ENCODE measurements around the gene UBE2E2. TPM values are rescaled to one million over a fixed set of nuclear protein-coding genes. Genes with fewer than 3 reads are reported as not detected.

UBE2E2 gene
- total and polyA plus RNA-seq, 2 experiments from 2014 or later: 140 to 246 TPM

DNA sequence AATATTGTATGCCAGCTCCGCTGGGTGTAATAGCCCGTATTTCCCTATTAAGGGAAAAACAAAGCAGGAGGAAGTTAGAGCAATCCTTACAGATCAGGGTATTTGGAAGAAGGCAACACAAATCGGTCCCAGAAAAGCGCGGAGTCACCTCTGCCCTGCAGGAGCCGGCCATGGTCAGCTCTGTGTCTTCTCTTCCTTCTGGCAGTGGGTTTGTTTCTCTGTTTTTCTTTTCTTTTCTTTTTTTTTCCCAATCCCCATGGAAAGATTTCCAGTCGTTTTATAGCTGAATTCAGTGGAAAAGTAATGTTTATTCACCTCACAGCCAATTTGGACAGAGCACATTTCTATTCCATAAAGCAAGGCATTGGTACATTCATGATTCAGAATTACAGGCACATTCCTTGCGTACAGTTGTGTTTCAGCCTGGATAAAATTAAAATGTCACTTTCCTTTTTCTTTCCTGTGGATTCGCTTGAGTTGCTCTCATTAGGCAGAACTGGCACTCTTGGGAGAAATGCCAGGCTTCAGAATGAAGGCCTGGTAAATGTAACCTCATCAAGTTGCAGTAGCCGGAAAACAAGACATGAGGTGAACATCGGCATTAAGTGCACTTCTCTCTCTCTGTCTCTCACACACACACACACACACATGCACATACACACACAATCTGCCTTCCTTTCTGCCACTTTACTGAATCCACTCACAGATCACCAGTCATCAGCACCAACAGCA is 398.1 kb downstream of the UBE2E2 start:
- Histone ChIP-seq H3K9me3 (ENCODE audit: low read depth) (no peaks in the 10 kb centered on the region), H3K36me3 (no peaks in the 10 kb centered on the region), H3K4me1 (ENCODE audit: low read depth) (no peaks in the 10 kb centered on the region), H3K4me3 (no peak overlapping the region), H3K27ac (no peak overlapping the region), H3K27me3 (no peaks in the 10 kb centered on the region)
- no peak for DNase-seq (ENCODE audit: low read depth in 1 of 2, low spot score in 1 of 2)
- no peak for TF ChIP-seq CTCF (IDR thresholded peaks at IDR 0.05; ENCODE audit: low read depth, low read length)

DNA sequence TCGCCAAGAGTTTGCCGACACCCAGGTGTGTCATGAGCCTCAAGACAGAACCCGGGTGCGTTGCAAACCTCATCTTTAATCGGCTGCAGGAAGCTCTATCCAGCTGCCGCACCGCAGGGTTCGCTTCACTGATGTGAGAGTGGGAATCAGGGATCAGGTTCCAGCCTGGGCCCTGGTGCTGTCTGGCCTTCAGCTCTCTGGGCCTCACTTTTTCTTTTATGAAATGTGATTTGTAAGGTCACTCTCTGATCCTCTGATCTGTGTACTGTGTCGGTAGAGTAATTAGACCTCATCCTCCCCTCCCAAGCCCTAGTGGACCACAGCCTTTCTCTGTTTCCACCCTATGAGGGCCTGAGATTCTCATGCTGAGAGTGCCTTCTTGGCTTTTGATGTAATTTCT is 399.8 kb downstream of the UBE2E2 start:
- Histone ChIP-seq H3K27me3 (no peaks in the 10 kb centered on the region), H3K27ac (no peak overlapping the region), H3K9me3 (ENCODE audit: low read depth) (no peaks in the 10 kb centered on the region), H3K36me3 (no peaks in the 10 kb centered on the region), H3K4me3 (no peak overlapping the region), H3K4me1 (ENCODE audit: low read depth) (no peaks in the 10 kb centered on the region)
- no peak for TF ChIP-seq CTCF (IDR thresholded peaks at IDR 0.05; ENCODE audit: low read depth, low read length)
- DNase-seq (ENCODE audit: low read depth in 1 of 2, low spot score in 1 of 2): no peak

- peak in 1 of 2 donors; percentile 75 for DNase-seq (ENCODE audit: low read depth in 1 of 2, low spot score in 1 of 2)
Measured at GRCh38 chr3:23607184-23607847, 404.2 kb downstream of the UBE2E2 start.

GRCh38 chr3:23608650-23609049 is 405.5 kb downstream of the UBE2E2 start:
- Histone ChIP-seq H3K36me3 (no peaks in the 10 kb centered on the region), H3K27me3 (no peaks in the 10 kb centered on the region), H3K4me1 (ENCODE audit: low read depth) (peaks cover 7% of the 10 kb centered on the region), H3K9me3 (ENCODE audit: low read depth) (no peaks in the 10 kb centered on the region), H3K27ac (no peak overlapping the region), H3K4me3 (no peak overlapping the region)
- no peak for DNase-seq (ENCODE audit: low read depth in 1 of 2, low spot score in 1 of 2)
- no peak for TF ChIP-seq CTCF (IDR thresholded peaks at IDR 0.05; ENCODE audit: low read depth, low read length)

More at GRCh38 chr3:23607184-23607847, 404.2 kb downstream of the UBE2E2 start:
- H3K36me3 ChIP-seq: no peaks in the 10 kb centered on the region
- H3K27me3 ChIP-seq: no peaks in the 10 kb centered on the region
- no peak overlapping the region for H3K4me3 ChIP-seq
- peaks cover 7% of the 10 kb centered on the region for H3K4me1 ChIP-seq (ENCODE audit: low read depth)
- no peaks in the 10 kb centered on the region for H3K9me3 ChIP-seq (ENCODE audit: low read depth)
- H3K27ac ChIP-seq: no peak overlapping the region
- TF ChIP-seq CTCF (IDR thresholded peaks at IDR 0.05; ENCODE audit: low read depth, low read length): no peak

- H3K4me1 ChIP-seq (ENCODE audit: low read depth): peaks cover 7% of the 10 kb centered on the region
- no peak overlapping the region for H3K4me3 ChIP-seq
- no peaks in the 10 kb centered on the region for H3K27me3 ChIP-seq
- TF ChIP-seq CTCF (IDR thresholded peaks at IDR 0.05; ENCODE audit: low read depth, low read length): no peak
- peak; percentile 74 to 81 for DNase-seq (ENCODE audit: low read depth in 1 of 2, low spot score in 1 of 2)
- H3K27ac ChIP-seq: peak overlapping the region; percentile 0
- no peaks in the 10 kb centered on the region for H3K9me3 ChIP-seq (ENCODE audit: low read depth)
- H3K36me3 ChIP-seq: no peaks in the 10 kb centered on the region
Measured at GRCh38 chr3:23611737-23612295, 408.7 kb downstream of the UBE2E2 start.
